ENCODE results near the gene CMSS1.

DNA sequence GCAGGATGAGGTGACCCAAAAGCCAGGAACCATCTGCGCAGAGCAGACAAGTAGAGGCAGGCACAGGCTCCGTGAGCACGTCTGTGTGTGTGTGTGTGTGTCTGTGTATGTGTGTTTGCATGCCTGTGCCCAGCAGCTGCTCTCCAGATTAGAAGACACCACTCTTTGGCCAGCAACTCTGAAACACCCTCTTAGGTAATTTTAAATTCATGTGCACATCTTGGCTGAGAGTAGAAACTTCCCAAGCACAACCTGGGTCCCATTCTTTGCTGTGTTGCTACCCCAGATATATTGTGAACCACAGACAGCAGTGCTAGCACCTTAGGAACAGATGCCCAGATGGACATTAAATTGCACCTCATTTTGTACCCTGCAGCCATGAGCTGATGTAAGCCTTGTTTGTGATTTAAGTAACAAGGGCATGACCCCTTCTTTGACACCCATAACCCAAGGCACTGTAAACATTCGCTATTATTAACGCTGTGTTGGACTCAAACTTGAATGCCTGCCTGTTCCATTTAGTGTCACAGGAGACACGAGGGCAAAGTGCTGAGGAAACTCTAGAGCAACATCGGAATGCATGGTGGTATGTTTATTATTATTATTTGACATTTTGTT lies 296.9 kb downstream of the CMSS1 start, which contains the start of gene FILIP1L:
- TF ChIP-seq NFYB (CRISPR knock-in tag; conservative IDR thresholded peaks at IDR 0.05; ENCODE audit: low read depth) (no peak), NR1H2 (CRISPR knock-in tag; IDR thresholded peaks at IDR 0.05) (no peak), ZNF671 (CRISPR knock-in tag; IDR thresholded peaks at IDR 0.05) (no peak)
- TF ChIP-seq, protein P1, sequence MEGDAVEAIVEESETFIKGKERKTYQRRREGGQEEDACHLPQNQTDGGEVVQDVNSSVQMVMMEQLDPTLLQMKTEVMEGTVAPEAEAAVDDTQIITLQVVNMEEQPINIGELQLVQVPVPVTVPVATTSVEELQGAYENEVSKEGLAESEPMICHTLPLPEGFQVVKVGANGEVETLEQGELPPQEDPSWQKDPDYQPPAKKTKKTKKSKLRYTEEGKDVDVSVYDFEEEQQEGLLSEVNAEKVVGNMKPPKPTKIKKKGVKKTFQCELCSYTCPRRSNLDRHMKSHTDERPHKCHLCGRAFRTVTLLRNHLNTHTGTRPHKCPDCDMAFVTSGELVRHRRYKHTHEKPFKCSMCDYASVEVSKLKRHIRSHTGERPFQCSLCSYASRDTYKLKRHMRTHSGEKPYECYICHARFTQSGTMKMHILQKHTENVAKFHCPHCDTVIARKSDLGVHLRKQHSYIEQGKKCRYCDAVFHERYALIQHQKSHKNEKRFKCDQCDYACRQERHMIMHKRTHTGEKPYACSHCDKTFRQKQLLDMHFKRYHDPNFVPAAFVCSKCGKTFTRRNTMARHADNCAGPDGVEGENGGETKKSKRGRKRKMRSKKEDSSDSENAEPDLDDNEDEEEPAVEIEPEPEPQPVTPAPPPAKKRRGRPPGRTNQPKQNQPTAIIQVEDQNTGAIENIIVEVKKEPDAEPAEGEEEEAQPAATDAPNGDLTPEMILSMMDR (IDR thresholded peaks at IDR 0.05), result no peak
- TF ChIP-seq, protein P2, sequence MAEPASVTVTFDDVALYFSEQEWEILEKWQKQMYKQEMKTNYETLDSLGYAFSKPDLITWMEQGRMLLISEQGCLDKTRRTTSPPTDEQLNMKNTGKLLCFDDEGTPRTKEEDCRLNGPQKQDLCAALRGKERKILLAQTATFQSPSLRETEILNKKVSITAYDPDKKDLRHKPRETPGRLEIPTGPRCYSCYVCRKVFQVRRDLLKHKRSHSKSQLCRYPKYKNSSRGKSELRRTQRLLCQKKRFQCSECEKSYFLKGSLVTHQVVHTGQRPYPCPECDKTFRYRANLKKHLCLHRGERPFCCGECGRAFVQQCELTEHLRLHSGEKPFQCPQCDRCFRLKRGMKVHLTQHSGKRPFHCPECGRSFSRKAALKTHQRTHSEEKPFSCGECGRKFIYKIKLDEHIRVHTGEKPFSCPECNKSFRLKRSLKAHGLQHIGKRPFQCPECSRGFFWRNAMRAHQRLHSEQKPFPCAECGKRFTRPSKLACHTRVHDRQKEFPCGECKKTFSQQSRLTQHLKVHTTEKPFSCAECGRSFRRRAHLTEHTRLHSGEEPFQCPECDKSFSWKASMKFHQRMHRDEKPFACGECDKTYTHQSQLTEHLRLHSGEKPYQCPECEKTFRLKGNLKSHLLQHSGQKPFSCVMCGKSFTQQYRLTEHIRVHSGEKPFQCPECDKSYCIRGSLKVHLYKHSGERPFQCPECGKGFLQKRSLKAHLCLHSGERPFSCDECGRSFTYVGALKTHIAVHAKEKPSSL (CRISPR knock-in tag; conservative IDR thresholded peaks at IDR 0.05), result no peak
- TF ChIP-seq, protein P3, sequence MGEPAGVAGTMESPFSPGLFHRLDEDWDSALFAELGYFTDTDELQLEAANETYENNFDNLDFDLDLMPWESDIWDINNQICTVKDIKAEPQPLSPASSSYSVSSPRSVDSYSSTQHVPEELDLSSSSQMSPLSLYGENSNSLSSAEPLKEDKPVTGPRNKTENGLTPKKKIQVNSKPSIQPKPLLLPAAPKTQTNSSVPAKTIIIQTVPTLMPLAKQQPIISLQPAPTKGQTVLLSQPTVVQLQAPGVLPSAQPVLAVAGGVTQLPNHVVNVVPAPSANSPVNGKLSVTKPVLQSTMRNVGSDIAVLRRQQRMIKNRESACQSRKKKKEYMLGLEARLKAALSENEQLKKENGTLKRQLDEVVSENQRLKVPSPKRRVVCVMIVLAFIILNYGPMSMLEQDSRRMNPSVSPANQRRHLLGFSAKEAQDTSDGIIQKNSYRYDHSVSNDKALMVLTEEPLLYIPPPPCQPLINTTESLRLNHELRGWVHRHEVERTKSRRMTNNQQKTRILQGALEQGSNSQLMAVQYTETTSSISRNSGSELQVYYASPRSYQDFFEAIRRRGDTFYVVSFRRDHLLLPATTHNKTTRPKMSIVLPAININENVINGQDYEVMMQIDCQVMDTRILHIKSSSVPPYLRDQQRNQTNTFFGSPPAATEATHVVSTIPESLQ (CRISPR knock-in tag; IDR thresholded peaks at IDR 0.05), result no peak
- TF ChIP-seq, protein P4, sequence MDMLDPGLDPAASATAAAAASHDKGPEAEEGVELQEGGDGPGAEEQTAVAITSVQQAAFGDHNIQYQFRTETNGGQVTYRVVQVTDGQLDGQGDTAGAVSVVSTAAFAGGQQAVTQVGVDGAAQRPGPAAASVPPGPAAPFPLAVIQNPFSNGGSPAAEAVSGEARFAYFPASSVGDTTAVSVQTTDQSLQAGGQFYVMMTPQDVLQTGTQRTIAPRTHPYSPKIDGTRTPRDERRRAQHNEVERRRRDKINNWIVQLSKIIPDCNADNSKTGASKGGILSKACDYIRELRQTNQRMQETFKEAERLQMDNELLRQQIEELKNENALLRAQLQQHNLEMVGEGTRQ (CRISPR knock-in tag; IDR thresholded peaks at IDR 0.05), result no peak
